GM12874 (cell line): Measurements from ENCODE around the gene TRIM42.

Experiments
- TF ChIP-seq, protein P1 (sequence below): IDR thresholded peaks from 2 replicates; pipeline ENCODE4 v1.5.1; 2011; ENCODE audit warnings: low read depth, mild to moderate bottlenecking, control low read depth, low read length, moderate library complexity; ENCODE audit not compliant: insufficient read depth

The TRIM42 gene

GRCh38 chr3:140651287-140651686 is 26.6 kb upstream of the TRIM42 start:
- TF ChIP-seq, protein P1, sequence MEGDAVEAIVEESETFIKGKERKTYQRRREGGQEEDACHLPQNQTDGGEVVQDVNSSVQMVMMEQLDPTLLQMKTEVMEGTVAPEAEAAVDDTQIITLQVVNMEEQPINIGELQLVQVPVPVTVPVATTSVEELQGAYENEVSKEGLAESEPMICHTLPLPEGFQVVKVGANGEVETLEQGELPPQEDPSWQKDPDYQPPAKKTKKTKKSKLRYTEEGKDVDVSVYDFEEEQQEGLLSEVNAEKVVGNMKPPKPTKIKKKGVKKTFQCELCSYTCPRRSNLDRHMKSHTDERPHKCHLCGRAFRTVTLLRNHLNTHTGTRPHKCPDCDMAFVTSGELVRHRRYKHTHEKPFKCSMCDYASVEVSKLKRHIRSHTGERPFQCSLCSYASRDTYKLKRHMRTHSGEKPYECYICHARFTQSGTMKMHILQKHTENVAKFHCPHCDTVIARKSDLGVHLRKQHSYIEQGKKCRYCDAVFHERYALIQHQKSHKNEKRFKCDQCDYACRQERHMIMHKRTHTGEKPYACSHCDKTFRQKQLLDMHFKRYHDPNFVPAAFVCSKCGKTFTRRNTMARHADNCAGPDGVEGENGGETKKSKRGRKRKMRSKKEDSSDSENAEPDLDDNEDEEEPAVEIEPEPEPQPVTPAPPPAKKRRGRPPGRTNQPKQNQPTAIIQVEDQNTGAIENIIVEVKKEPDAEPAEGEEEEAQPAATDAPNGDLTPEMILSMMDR = no peak

DNA sequence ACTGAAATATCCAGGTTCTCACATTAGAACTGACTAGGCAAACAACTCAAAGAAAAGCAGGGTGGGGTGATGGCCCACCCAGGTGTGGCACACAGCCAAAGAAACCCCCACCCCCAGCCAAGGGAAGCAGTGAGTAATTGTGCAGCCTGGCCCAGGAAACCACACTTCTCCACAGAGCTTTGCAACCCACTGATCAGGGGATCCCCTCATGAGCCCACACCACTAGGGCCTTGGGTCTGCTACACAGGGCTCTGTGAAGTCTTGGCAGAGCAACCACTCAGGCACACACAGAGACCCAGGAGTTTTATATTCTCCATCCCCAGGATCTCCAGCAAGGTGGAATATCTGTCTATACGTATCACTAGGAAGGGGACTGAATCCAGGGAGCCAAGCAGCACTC is 22.2 kb upstream of the TRIM42 start:
- TF ChIP-seq, protein P1 = no peak

DNA sequence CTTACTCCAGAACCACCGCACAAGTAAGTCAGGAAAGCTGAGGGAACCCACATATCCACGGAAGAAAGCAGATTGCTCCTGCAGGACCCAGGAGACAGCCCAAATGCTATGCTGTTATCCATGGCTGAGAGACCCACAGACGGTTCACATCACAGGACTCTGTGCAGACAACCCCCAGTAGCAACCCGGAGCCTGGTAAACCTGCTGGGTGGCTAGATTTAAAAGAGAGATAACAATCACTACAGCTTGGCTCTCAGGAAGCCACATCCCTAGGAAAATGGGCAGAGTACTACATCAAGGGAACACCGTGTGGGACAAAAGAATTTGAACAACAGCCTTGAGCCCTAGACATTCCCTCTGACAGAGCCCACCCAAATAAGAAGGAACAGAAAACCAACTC is 13.8 kb upstream of the TRIM42 start:
- TF ChIP-seq, protein P1 = no peak

GRCh38 chr3:140682586-140682985 is 4.7 kb downstream of the TRIM42 start:
- TF ChIP-seq, protein P1 = no peak

DNA sequence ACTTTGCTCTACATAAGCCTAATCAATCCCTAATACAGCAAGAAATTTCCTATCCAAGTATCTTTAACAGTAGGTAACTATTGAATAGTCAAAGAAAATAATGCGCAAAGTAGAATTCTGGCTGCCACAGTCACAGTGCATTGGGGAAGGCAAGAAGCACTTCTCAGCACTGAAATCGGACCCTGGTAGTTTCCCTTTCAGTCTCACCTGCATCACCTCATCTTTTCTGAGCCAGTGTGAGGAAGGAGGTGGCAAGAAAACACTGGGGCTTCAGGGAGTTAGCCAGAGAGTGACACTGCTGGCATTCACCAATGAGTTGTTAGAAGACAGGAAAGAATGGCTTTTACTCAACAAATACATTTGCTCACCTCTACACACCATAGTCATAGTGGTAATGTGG is 8.3 kb downstream of the TRIM42 start:
- TF ChIP-seq, protein P1 = no peak

DNA sequence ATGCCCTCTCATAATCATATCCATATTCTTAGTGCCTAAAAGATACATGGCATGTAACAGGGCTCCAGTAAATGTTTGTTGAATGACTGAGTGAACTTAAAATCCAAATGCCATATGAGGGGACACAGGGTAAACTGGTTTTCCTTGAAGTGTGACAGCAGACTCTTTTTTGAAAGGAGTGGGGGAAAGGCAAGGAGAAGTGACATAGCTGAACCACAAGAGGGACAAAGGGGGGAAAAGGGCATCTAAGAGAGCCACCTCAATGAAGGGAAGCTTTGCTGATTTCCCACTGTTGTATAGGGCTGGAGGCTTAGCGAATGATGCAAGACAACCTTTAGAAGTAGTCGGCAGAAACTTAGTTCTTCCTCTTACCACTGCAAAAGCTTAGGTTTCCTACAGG is 9.1 kb downstream of the TRIM42 start:
- TF ChIP-seq, protein P1 = no peak

GRCh38 chr3:140695361-140696061 is 17.6 kb downstream of the TRIM42 start:
- TF ChIP-seq, protein P1 = no peak
